ENCODE results near the gene TENM4. TPM values are rescaled to one million over a fixed set of nuclear protein-coding genes. Genes with fewer than 3 reads are reported as not detected.
A peak's percentile ranks its signal among the peaks of the same experiment; 100 is the strongest.

The TENM4 gene
- total RNA-seq, 4 donors from 2014 or later = 0.02 to 0.82 (median 0.23) TPM

- Histone ChIP-seq H3K27ac (no peak overlapping the region), H3K36me3 (no peaks in the 10 kb centered on the region), H3K27me3 (no peaks in the 10 kb centered on the region), H3K4me1 (peaks cover 15 to 27% of the 10 kb centered on the region in 2 donors), H3K9me3 (no peaks in the 10 kb centered on the region), H3K4me3 (no peak overlapping the region)
- intact Hi-C loops (cut with DNase I; ENCODE audit: low total_unique reads) (no loop called here), in situ Hi-C loops (cut with MboI; ENCODE audit: low sequenced_read_pairs in 4 of 4) (no loop called here)
- no peak for ATAC-seq
- no peak for DNase-seq
- TF ChIP-seq CTCF (IDR thresholded peaks at IDR 0.05 in 4 of 5, conservative IDR thresholded peaks at IDR 0.05 in 1 of 5) = no peak
- no peak for TF ChIP-seq POLR2A (IDR thresholded peaks at IDR 0.05)
Observed at GRCh38 chr11:78952890-78953289, 487.9 kb downstream of the TENM4 start.

GRCh38 chr11:78952175-78952574 lies 488.7 kb downstream of the TENM4 start:
- H3K27ac ChIP-seq = no peak overlapping the region
- H3K4me1 ChIP-seq = peaks cover 15 to 30% of the 10 kb centered on the region in 2 donors
- H3K9me3 ChIP-seq = no peaks in the 10 kb centered on the region
- in situ Hi-C loops (cut with MboI; ENCODE audit: low sequenced_read_pairs in 4 of 4) (no loop called here), intact Hi-C loops (cut with DNase I; ENCODE audit: low total_unique reads) (no loop called here)
- TF ChIP-seq CTCF (IDR thresholded peaks at IDR 0.05 in 4 of 5, conservative IDR thresholded peaks at IDR 0.05 in 1 of 5) (no peak), POLR2A (IDR thresholded peaks at IDR 0.05) (no peak)
- DNase-seq (no peak), ATAC-seq (no peak)
- H3K27me3 ChIP-seq = no peaks in the 10 kb centered on the region
- no peaks in the 10 kb centered on the region for H3K36me3 ChIP-seq
- no peak overlapping the region for H3K4me3 ChIP-seq

- ATAC-seq (no peak), DNase-seq (no peak)
- Histone ChIP-seq H3K36me3 (no peaks in the 10 kb centered on the region), H3K27ac (no peak overlapping the region), H3K27me3 (no peaks in the 10 kb centered on the region), H3K4me3 (no peak overlapping the region), H3K9me3 (no peaks in the 10 kb centered on the region), H3K4me1 (peaks cover 15 to 28% of the 10 kb centered on the region in 2 donors)
- intact Hi-C loops (cut with DNase I; ENCODE audit: low total_unique reads) = no loop called here
- in situ Hi-C loops (cut with MboI; ENCODE audit: low sequenced_read_pairs in 4 of 4) = no loop called here
- TF ChIP-seq CTCF (IDR thresholded peaks at IDR 0.05 in 4 of 5, conservative IDR thresholded peaks at IDR 0.05 in 1 of 5) (no peak), POLR2A (IDR thresholded peaks at IDR 0.05) (no peak)
Observed at GRCh38 chr11:78949976-78950690, 490.7 kb downstream of the TENM4 start.

- DNase-seq (peak; percentile 25 to 59), ATAC-seq (peak; percentile 92 to 99)
- Histone ChIP-seq H3K4me1 (peaks cover 11 to 17% of the 10 kb centered on the region in 2 donors), H3K27ac (peak overlapping the region in 2 of 4 donors; percentile 22 to 40), H3K36me3 (no peaks in the 10 kb centered on the region), H3K9me3 (no peaks in the 10 kb centered on the region), H3K4me3 (no peak overlapping the region), H3K27me3 (no peaks in the 10 kb centered on the region)
- in situ Hi-C loops (cut with MboI; ENCODE audit: low sequenced_read_pairs in 4 of 4) = no loop called here
- intact Hi-C loops (cut with DNase I; ENCODE audit: low total_unique reads) = no loop called here
- TF ChIP-seq CTCF (IDR thresholded peaks at IDR 0.05 in 4 of 5, conservative IDR thresholded peaks at IDR 0.05 in 1 of 5) = no peak
- TF ChIP-seq POLR2A (IDR thresholded peaks at IDR 0.05) = no peak
Observed at GRCh38 chr11:78946945-78947902, 493.6 kb downstream of the TENM4 start.

Data from gastrocnemius medialis (tissue), 4 donors.